Measurements from ENCODE around the gene GPC1. TPM values are rescaled to one million over a fixed set of nuclear protein-coding genes. Genes with fewer than 3 reads are reported as not detected.
A peak's percentile ranks its signal among the peaks of the same experiment; 100 is the strongest.

Gene GPC1
- total RNA-seq, 1 donor from 2014 or later: 88.0 TPM

DNA sequence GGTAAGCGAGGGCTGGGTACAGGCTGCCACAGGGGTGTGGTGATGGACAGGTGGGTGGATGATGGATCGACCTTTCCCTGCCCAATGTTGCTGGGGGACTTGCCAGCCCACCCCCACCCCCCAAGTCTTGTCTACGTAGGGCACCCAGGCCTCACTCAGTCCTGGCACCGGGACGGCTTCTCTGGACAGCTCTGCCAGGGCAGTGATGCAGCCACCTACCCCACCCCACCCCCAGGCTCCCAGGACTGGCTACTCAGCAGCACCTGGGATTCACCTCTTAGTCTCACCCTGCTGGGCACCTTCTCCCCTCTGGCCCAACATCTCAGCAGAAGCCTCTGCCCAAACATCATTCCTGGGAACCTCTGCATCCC lies 66.6 kb downstream of the GPC1 start:
- Mint-ChIP-seq H3K9me3 (no peaks in the 10 kb centered on the region), H3K36me3 (peaks cover 3% of the 10 kb centered on the region), H3K27ac (no peak overlapping the region), H3K4me3 (no peak overlapping the region), H3K4me1 (no peaks in the 10 kb centered on the region), H3K27me3 (ENCODE audit: low read depth) (no peaks in the 10 kb centered on the region)
- no peak for DNase-seq (ENCODE audit: low spot score in 2 of 2, unreplicated experiment in 2 of 2)
- TF ChIP-seq, protein P1, sequence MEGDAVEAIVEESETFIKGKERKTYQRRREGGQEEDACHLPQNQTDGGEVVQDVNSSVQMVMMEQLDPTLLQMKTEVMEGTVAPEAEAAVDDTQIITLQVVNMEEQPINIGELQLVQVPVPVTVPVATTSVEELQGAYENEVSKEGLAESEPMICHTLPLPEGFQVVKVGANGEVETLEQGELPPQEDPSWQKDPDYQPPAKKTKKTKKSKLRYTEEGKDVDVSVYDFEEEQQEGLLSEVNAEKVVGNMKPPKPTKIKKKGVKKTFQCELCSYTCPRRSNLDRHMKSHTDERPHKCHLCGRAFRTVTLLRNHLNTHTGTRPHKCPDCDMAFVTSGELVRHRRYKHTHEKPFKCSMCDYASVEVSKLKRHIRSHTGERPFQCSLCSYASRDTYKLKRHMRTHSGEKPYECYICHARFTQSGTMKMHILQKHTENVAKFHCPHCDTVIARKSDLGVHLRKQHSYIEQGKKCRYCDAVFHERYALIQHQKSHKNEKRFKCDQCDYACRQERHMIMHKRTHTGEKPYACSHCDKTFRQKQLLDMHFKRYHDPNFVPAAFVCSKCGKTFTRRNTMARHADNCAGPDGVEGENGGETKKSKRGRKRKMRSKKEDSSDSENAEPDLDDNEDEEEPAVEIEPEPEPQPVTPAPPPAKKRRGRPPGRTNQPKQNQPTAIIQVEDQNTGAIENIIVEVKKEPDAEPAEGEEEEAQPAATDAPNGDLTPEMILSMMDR (IDR thresholded peaks at IDR 0.05; ENCODE audit: unreplicated experiment): no peak

DNA sequence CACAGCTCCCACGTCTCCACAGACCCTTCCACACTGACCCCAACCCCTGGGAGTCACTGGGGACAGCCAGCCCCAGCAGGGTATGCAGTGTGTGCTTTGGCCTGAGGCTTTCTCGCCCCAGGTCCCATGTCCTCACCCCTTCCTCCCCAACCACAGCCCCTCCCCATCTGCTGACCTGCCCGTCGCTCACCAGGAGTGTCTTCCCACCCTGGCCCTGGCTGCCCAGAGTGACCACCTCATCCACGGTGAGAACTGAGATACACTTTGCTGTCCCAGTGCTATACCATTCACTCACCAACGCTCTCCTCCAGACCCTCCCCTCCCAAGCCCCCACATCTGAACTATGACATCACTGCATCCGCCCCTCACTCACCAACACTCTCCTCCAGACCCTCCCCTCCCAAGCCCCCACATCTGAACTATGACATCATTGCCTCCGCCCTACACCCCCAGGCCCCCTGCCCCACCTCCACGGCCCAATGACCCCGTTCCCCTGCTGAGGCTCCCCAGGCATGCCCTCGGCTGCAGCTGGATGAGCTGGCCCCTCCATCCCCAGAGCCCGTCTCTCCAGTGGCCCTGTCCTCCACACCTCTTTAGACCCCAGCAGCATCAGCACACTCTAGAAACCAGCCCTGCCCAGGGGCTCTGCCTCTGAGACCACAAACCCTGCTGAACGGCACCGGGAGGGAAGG lies 67.1 kb downstream of the GPC1 start:
- peaks cover under 1% of the 10 kb centered on the region for H3K36me3 Mint-ChIP-seq
- peak in 1 of 2 experiments; percentile 17 for DNase-seq (ENCODE audit: low spot score in 2 of 2, unreplicated experiment in 2 of 2)
- H3K4me3 Mint-ChIP-seq: no peak overlapping the region
- H3K27ac Mint-ChIP-seq: no peak overlapping the region
- no peaks in the 10 kb centered on the region for H3K9me3 Mint-ChIP-seq
- no peaks in the 10 kb centered on the region for H3K27me3 Mint-ChIP-seq (ENCODE audit: low read depth)
- TF ChIP-seq, protein P1 (IDR thresholded peaks at IDR 0.05; ENCODE audit: unreplicated experiment): no peak
- no peaks in the 10 kb centered on the region for H3K4me1 Mint-ChIP-seq

DNA sequence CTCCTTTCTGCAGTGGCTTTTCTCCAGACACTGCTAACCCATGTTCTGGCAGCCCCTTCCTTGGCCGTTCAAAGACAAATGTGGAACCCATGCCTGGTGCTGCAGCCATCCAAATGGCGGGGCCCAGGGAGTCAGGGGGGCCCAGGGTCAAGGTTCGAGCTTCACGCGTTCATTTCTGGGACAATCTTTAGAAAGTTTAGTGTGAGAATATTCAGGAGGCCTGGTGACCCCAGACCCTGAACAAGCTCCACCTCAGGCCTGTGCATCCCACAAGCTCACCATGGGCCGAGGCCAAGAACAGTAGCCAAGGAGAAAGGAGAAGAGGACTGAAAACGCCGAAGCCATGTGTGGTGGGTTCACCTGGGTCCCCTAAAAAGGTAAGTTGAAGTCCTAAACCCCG lies 67.9 kb downstream of the GPC1 start:
- H3K4me1 Mint-ChIP-seq: no peaks in the 10 kb centered on the region
- H3K27ac Mint-ChIP-seq: no peak overlapping the region
- no peaks in the 10 kb centered on the region for H3K9me3 Mint-ChIP-seq
- H3K36me3 Mint-ChIP-seq: no peaks in the 10 kb centered on the region
- TF ChIP-seq, protein P1 (IDR thresholded peaks at IDR 0.05; ENCODE audit: unreplicated experiment): no peak
- DNase-seq (ENCODE audit: low spot score in 2 of 2, unreplicated experiment in 2 of 2): peak in 1 of 2 experiments; percentile 29
- no peaks in the 10 kb centered on the region for H3K27me3 Mint-ChIP-seq (ENCODE audit: low read depth)
- no peak overlapping the region for H3K4me3 Mint-ChIP-seq

DNA sequence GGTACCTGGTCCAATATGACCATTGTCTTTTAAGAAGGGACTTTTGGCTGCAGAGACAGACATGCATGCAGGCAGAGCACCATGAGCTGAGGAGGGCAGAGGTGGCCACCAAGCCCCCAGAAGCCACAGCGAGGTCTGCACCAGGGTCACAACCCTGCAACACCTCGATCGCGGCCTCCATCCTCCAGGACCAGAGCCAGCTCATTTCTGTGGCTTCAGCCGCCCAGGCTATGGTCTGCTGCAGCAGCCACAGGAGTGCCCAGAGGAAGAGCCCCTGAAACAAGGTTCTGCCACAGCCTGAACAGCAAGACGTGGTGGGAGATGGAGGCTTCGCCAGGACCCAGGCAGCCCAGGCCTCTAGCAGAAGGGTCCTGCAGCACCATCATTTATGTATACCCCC lies 68.4 kb downstream of the GPC1 start:
- TF ChIP-seq, protein P1 (IDR thresholded peaks at IDR 0.05; ENCODE audit: unreplicated experiment): no peak
- H3K4me3 Mint-ChIP-seq: no peak overlapping the region
- no peaks in the 10 kb centered on the region for H3K4me1 Mint-ChIP-seq
- H3K27me3 Mint-ChIP-seq (ENCODE audit: low read depth): no peaks in the 10 kb centered on the region
- H3K36me3 Mint-ChIP-seq: peaks cover 2% of the 10 kb centered on the region
- no peak overlapping the region for H3K27ac Mint-ChIP-seq
- H3K9me3 Mint-ChIP-seq: no peaks in the 10 kb centered on the region
- peak in 1 of 2 experiments; percentile 25 for DNase-seq (ENCODE audit: low spot score in 2 of 2, unreplicated experiment in 2 of 2)

DNA sequence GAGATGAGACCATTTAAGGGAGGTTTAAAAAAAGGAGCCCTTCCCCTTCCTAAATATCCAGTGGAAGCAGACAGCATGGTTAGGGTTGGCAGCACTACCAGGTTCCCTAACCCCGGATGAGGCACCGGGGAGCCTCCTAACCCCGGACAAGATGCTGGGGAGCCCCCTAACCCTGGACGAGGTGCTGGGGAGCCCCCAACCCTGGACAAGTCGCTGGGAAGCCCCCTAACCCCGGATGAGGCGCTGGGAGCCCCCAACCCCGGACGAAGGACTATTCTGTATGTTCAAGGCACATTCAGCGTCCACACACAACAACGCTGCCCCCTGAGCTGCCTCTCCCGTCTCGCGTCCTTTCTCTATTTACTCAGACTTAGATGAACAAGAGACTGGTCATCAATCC lies 70.4 kb downstream of the GPC1 start:
- Mint-ChIP-seq H3K27ac (no peak overlapping the region), H3K4me1 (no peaks in the 10 kb centered on the region), H3K4me3 (no peak overlapping the region), H3K36me3 (peaks cover 11% of the 10 kb centered on the region), H3K9me3 (no peaks in the 10 kb centered on the region), H3K27me3 (ENCODE audit: low read depth) (no peaks in the 10 kb centered on the region)
- TF ChIP-seq, protein P1 (IDR thresholded peaks at IDR 0.05; ENCODE audit: unreplicated experiment): no peak
- peak in 1 of 2 experiments; percentile 29 for DNase-seq (ENCODE audit: low spot score in 2 of 2, unreplicated experiment in 2 of 2)

Data from mesothelial cell of epicardium (in vitro differentiated cells).